K562 (cell line): ENCODE results near the gene APOM. TPM values are rescaled to one million over a fixed set of nuclear protein-coding genes. Genes with fewer than 3 reads are reported as not detected.

ENCODE experiments used
- ATF2 ChIP-seq: sonication (generic); formaldehyde crosslinking; IDR thresholded peaks from 2 replicates; pipeline ENCODE4 v1.8.1; 2022; ENCODE audit warnings: missing genetic modification reagents
- BCL6 ChIP-seq: fragments of 250-450 bp; sonication (Bioruptor Pico); IDR thresholded peaks from 2 replicates; pipeline ENCODE4 v1.4.0; 2020
- GABPB2 ChIP-seq: fragments of 250-450 bp; sonication (Bioruptor Pico); conservative IDR thresholded peaks from 2 replicates; pipeline ENCODE4 v1.5.1; 2021; ENCODE audit warnings: mild to moderate bottlenecking
- HNRNPK ChIP-seq: fragments of 200-400 bp; formaldehyde crosslinking; IDR thresholded peaks from one replicate; pipeline ENCODE4 v1.6.1; 2018; ENCODE audit warnings: mild to moderate bottlenecking, low read depth, low read length; ENCODE audit not compliant: poor library complexity, severe bottlenecking
- KAT7 ChIP-seq: sonication (generic); formaldehyde crosslinking; IDR thresholded peaks from 2 replicates; pipeline ENCODE4 v1.8.0; 2022; ENCODE audit warnings: missing genetic modification reagents, mild to moderate bottlenecking, borderline replicate concordance
- MLLT1 ChIP-seq, 2 experiments: fragments of 450-650 bp; IDR thresholded peaks; 2 replicates each; pipeline ENCODE4 v1.6.1; 2016
- NRF1 ChIP-seq, 2 experiments: fragments of 450-650 bp; IDR thresholded peaks in 1 of 2; conservative IDR thresholded peaks in 1 of 2; 2 replicates each; pipeline ENCODE4 v1.6.1; 2014; ENCODE audit warnings: mild to moderate bottlenecking in 2 of 2
- PHB2 ChIP-seq: fragments of 450-650 bp; IDR thresholded peaks from 2 replicates; pipeline ENCODE4 v1.6.1; 2017; ENCODE audit warnings: low read depth
- PHF8 ChIP-seq: fragments of 200-600 bp; sonication (generic); IDR thresholded peaks from 2 replicates; pipeline ENCODE4 v1.6.1; 2012; ENCODE audit warnings: mixed run types, mild to moderate bottlenecking, inconsistent platforms, low read length, moderate library complexity, borderline replicate concordance
- PRPF4 ChIP-seq: fragments of 200-400 bp; formaldehyde crosslinking; IDR thresholded peaks from one replicate; pipeline ENCODE4 v1.6.1; 2017; ENCODE audit warnings: low read length, low read depth, mild to moderate bottlenecking; ENCODE audit not compliant: insufficient read depth, poor library complexity, severe bottlenecking
- ZBED1 ChIP-seq: IDR thresholded peaks from 2 replicates; pipeline ENCODE4 v1.6.1; 2014
- ZC3H11A ChIP-seq: IDR thresholded peaks from 2 replicates; pipeline ENCODE4 v1.6.1; 2012; ENCODE audit warnings: low read depth, low read length, improper control_type of control experiment
- ZNF134 ChIP-seq: fragments of 250-450 bp; sonication (Bioruptor Pico); conservative IDR thresholded peaks from 2 replicates; pipeline ENCODE4 v1.4.0; 2020
- ZNF384 ChIP-seq: IDR thresholded peaks from 2 replicates; pipeline ENCODE4 v1.6.1; 2012; ENCODE audit warnings: low read depth, low read length, improper control_type of control experiment
- ZNF431 ChIP-seq: sonication (generic); formaldehyde crosslinking; IDR thresholded peaks from 2 replicates; pipeline ENCODE4 v1.8.0; 2022; ENCODE audit warnings: mild to moderate bottlenecking, missing genetic modification reagents
- polyA plus RNA-seq, 8 experiments: library from polyadenylated mRNA; depleted of rRNA in 4 of 8; stranded (reverse) in 5 of 8; unstranded in 3 of 8; fragments of >200 nt; fragmentation: Nextera tagmentation in 2 of 8; fragmentation: Illumina TruSeq in 1 of 8; extraction: Ambion mirVana in 2 of 8; extraction: Trizol in 1 of 8; gene quantifications; 2 replicates each; pipeline versions ENCODE4 v1.2.1 to v1.2.3, GENCODE V29; 2011 to 2014; ENCODE audit warnings: inconsistent platforms in 1 of 8, missing spikeins in 1 of 8
- total RNA-seq, 7 experiments: library from RNA; depleted of rRNA in 6 of 7; stranded (reverse); fragments of >200 nt in 6 of 7; fragmentation: Illumina TruSeq in 2 of 7; extraction: Trizol in 2 of 7; gene quantifications; 2 replicates each; pipeline versions ENCODE4 v1.2.1 to v1.2.3, GENCODE V29; 2011 to 2021; ENCODE audit warnings: low replicate concordance in 1 of 7
- TF ChIP-seq, protein P1 (sequence below): sonication (generic); formaldehyde crosslinking; IDR thresholded peaks from 2 replicates; pipeline ENCODE4 v1.8.1; 2023; ENCODE audit warnings: missing genetic modification reagents, mild to moderate bottlenecking, borderline replicate concordance
- TF ChIP-seq, protein P2 (sequence below): sonication (generic); formaldehyde crosslinking; IDR thresholded peaks from 2 replicates; pipeline ENCODE4 v1.4.0; 2020; ENCODE audit warnings: mild to moderate bottlenecking, missing genetic modification reagents

Gene APOM
- total and polyA plus RNA-seq, 9 of the 15 experiments (the other 6 are each of a cell fraction or from before 2014, with no cell fraction given) = 5.7 to 24.3 (median 10.4) TPM

GRCh38 chr6:31660381-31661261 is 4.9 kb downstream of the APOM start, which contains the start of gene C6orf47 (continued):
- TF ChIP-seq ZBED1 (0 out of 2 replicates have a peak, but pooled peaks have one; percentile 70), BCL6 (CRISPR knock-in tag) (peak; percentile 7; the same call in 1 of the 2 replicates), ZNF134 (CRISPR knock-in tag) (0 out of 2 replicates have a peak, but pooled peaks have one; percentile 5), GABPB2 (CRISPR knock-in tag) (peak; percentile 59; the same call in 1 of the 2 replicates), PRPF4 (no peak), MLLT1 (IDR thresholded peaks at IDR 0.05) (no peak; a peak in 1 of 4 replicates), ZNF384 (0 out of 2 replicates have a peak, but pooled peaks have one; percentile 5), PHB2 (no peak), ZC3H11A (0 out of 2 replicates have a peak, but pooled peaks have one; percentile 12), KAT7 (peak; percentile 98), ATF2 (no peak), HNRNPK (no peak), ZNF431 (CRISPR knock-in tag) (no peak; the same call in 1 of the 2 replicates), PHF8 (peak; percentile 98; the same call in 1 of the 2 replicates), NRF1 (conservative IDR thresholded peaks at IDR 0.05 in 1 of 2, IDR thresholded peaks at IDR 0.05 in 1 of 2) (peak; percentile 84 to 86)
- TF ChIP-seq, protein P1, sequence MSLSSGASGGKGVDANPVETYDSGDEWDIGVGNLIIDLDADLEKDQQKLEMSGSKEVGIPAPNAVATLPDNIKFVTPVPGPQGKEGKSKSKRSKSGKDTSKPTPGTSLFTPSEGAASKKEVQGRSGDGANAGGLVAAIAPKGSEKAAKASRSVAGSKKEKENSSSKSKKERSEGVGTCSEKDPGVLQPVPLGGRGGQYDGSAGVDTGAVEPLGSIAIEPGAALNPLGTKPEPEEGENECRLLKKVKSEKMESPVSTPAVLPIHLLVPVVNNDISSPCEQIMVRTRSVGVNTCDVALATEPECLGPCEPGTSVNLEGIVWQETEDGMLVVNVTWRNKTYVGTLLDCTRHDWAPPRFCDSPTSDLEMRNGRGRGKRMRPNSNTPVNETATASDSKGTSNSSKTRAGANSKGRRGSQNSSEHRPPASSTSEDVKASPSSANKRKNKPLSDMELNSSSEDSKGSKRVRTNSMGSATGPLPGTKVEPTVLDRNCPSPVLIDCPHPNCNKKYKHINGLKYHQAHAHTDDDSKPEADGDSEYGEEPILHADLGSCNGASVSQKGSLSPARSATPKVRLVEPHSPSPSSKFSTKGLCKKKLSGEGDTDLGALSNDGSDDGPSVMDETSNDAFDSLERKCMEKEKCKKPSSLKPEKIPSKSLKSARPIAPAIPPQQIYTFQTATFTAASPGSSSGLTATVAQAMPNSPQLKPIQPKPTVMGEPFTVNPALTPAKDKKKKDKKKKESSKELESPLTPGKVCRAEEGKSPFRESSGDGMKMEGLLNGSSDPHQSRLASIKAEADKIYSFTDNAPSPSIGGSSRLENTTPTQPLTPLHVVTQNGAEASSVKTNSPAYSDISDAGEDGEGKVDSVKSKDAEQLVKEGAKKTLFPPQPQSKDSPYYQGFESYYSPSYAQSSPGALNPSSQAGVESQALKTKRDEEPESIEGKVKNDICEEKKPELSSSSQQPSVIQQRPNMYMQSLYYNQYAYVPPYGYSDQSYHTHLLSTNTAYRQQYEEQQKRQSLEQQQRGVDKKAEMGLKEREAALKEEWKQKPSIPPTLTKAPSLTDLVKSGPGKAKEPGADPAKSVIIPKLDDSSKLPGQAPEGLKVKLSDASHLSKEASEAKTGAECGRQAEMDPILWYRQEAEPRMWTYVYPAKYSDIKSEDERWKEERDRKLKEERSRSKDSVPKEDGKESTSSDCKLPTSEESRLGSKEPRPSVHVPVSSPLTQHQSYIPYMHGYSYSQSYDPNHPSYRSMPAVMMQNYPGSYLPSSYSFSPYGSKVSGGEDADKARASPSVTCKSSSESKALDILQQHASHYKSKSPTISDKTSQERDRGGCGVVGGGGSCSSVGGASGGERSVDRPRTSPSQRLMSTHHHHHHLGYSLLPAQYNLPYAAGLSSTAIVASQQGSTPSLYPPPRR (CRISPR knock-in tag) = no peak
- TF ChIP-seq, protein P2, sequence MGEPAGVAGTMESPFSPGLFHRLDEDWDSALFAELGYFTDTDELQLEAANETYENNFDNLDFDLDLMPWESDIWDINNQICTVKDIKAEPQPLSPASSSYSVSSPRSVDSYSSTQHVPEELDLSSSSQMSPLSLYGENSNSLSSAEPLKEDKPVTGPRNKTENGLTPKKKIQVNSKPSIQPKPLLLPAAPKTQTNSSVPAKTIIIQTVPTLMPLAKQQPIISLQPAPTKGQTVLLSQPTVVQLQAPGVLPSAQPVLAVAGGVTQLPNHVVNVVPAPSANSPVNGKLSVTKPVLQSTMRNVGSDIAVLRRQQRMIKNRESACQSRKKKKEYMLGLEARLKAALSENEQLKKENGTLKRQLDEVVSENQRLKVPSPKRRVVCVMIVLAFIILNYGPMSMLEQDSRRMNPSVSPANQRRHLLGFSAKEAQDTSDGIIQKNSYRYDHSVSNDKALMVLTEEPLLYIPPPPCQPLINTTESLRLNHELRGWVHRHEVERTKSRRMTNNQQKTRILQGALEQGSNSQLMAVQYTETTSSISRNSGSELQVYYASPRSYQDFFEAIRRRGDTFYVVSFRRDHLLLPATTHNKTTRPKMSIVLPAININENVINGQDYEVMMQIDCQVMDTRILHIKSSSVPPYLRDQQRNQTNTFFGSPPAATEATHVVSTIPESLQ (CRISPR knock-in tag) = peak; percentile 42; the same call in 1 of the 2 replicates
